ENCODE results near the gene IZUMO4.

IZUMO4 gene

GRCh38 chr19:2148482-2149135 is 51.9 kb downstream of the IZUMO4 start:
- DNase-seq (ENCODE audit: low read depth) = no peak
